SJSA1 (cell line): Measurements from ENCODE around the gene CNIH3. TPM values are rescaled to one million over a fixed set of nuclear protein-coding genes. Genes with fewer than 3 reads are reported as not detected.
A peak's percentile ranks its signal among the peaks of the same experiment; 100 is the strongest.
"Not testable (repeated sequence)": the region's sequence is repeated elsewhere in the genome, so short reads cannot be mapped to it uniquely, and the experiment has no call there.

ENCODE experiments used
- DNase-seq, 2 experiments: peaks; one replicate each; pipeline ENCODE4 v3.0.0-alpha.2; 2015 to 2020; ENCODE audit warnings: low spot score in 2 of 2, low read depth in 1 of 2
- H3K27ac ChIP-seq: fragments of 250-450 bp; sonication (Bioruptor Pico); 2 replicates; pipeline ENCODE4 v1.5.1; 2020; ENCODE audit warnings: mild to moderate bottlenecking, moderate library complexity
- H3K27me3 ChIP-seq: fragments of 250-450 bp; sonication (Bioruptor Pico); replicated peaks from 2 replicates; pipeline ENCODE4 v1.5.1; 2020; ENCODE audit warnings: mild to moderate bottlenecking, moderate library complexity
- H3K36me3 ChIP-seq: fragments of 250-450 bp; sonication (Bioruptor Pico); 2 replicates; pipeline ENCODE4 v1.5.1; 2020; ENCODE audit warnings: mild to moderate bottlenecking
- H3K4me1 ChIP-seq: fragments of 250-450 bp; sonication (Bioruptor Pico); replicated peaks from 2 replicates; pipeline ENCODE4 v1.6.1; 2021; ENCODE audit warnings: mild to moderate bottlenecking
- H3K4me3 ChIP-seq: fragments of 250-450 bp; sonication (Bioruptor Pico); 2 replicates; pipeline ENCODE4 v1.5.1; 2020; ENCODE audit warnings: mild to moderate bottlenecking
- H3K9me3 ChIP-seq: fragments of 250-450 bp; sonication (Bioruptor Pico); replicated peaks from 2 replicates; pipeline ENCODE4 v1.5.1; 2020; ENCODE audit warnings: mild to moderate bottlenecking
- total RNA-seq: library from RNA; depleted of rRNA; stranded (reverse); fragments of >200 nt; shearing (Covaris generic); gene quantifications from 2 replicates; pipeline ENCODE4 v1.2.3, GENCODE V29; 2014

CNIH3 gene
- total RNA-seq, 1 experiment from 2014 or later, result 7.9 TPM

DNA sequence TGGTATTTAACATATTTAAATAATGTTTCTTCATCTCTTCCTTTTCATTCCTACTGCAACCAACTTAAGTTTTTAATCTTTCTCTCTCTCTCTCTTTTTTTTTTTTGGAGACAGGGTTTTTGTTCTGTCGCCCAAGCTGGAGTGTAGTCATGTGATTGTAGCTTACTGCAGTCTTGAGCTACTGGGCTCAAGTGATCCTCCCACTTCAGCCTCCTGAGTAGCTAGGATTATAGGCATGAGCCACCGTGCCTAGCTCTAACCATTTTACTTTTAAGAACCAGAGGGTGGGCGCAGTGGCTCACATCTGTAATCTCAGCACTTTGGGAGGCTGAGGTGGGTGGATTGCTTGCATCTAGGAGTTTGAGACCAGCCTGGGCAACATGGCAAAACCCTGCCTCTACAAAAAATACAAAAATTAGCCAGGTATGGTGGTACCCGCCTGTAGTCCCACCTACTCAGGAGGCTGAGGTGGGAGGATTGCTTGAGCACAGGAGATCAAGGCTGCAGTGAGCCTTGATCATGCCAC, 95.2 kb downstream of the CNIH3 start:
- H3K27ac ChIP-seq, H3K4me3 ChIP-seq, H3K36me3 ChIP-seq, DNase-seq, H3K9me3 ChIP-seq, H3K27me3 ChIP-seq: not testable (repeated sequence)
- peaks cover 15% of the 10 kb centered on the region for H3K4me1 ChIP-seq

DNA sequence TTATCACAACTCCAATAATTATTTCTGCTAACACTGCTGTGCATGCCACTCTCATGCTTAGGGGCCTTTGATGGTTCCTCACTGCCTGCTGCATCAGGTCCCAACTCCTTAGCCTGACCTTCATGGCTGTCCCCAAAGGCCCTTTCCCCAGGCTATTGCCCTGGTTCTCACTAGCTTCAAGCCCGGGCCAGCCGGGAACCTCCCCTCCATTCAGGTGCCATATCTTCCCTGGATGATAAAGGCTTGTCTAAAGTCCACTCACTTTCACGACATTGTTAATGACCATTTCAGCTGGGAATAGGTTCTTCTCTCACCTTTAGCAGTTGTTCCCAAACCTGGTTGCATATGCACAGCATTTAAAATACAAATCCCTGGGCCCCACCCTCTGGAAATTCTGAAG, 95.8 kb downstream of the CNIH3 start:
- Histone ChIP-seq H3K4me1 (peaks cover 15% of the 10 kb centered on the region), H3K27ac (no peak overlapping the region), H3K9me3 (no peaks in the 10 kb centered on the region), H3K36me3 (no peaks in the 10 kb centered on the region), H3K4me3 (no peak overlapping the region), H3K27me3 (no peaks in the 10 kb centered on the region)
- no peak for DNase-seq

DNA sequence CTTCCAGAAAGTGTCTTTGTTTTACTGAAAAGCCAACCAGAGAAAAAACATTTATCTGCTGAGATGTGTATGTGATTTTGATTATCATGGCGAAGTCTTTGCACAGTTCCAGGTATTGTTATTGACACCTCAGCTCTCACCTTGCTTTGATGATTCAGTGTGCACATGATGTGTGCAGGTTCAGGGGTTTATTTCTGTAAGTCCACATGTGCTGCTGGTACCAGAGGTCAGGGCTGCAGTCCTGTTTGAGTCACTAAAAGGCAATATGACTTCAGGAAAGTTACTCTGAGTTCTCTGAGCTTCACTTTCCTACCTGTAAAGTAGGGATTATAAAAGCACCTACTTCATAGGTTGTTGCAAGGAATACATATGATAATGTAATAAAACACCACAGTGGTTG, 97.1 kb downstream of the CNIH3 start:
- Histone ChIP-seq H3K4me3 (no peak overlapping the region), H3K9me3 (no peaks in the 10 kb centered on the region), H3K27me3 (no peaks in the 10 kb centered on the region), H3K4me1 (peaks cover 7% of the 10 kb centered on the region), H3K27ac (no peak overlapping the region), H3K36me3 (no peaks in the 10 kb centered on the region)
- DNase-seq, result no peak

DNA sequence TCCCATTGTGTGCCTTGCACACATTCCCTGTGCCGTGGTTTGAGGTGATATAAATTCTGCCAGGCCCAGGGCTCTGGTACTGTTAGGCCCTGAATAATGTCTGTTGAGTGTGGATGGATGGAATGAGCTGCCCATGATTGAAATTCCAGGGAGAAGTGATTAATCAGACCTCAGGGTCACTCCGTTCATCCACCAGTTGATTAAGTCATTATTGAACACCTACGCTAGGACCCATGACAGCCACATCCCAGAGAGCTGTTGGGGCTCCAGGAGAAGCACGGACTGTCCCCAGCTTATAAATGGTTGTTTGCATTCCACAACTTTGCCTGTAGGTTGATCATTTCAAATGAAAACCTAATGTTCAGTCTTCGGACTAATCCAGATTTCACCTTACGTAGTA, 98.4 kb downstream of the CNIH3 start:
- no peak overlapping the region for H3K4me3 ChIP-seq
- no peaks in the 10 kb centered on the region for H3K36me3 ChIP-seq
- no peaks in the 10 kb centered on the region for H3K27me3 ChIP-seq
- no peaks in the 10 kb centered on the region for H3K4me1 ChIP-seq
- no peak for DNase-seq
- no peaks in the 10 kb centered on the region for H3K9me3 ChIP-seq
- no peak overlapping the region for H3K27ac ChIP-seq

DNA sequence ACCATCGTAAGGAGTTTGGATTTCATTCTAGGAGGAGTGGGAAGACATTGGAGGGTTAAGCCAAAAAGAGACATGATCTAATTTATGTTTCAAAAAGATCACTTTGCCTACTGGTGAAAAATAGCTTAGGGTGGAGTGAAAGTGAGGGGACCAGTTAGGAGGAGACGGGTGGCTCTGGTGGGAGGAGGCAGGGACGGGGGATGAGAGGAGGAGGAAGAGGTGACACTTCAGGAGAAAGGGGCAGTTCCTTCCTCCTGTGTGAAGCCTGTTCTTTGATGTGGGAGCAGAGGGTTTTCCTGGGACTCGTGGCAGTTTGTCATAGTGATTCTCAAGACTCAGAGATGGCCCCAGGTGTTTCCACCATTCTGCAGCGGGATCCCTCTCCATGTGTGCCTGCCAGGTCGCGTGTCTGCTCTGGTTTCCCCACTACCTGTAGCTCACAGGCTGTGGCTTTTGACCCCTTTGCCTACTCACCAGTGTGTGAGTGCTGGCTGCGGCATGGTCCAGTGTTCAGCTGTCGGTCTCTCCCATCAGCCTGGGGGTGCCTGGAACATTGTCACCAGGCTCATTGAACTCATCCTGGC, 102.4 kb downstream of the CNIH3 start:
- Histone ChIP-seq H3K4me3 (no peak overlapping the region), H3K4me1 (no peaks in the 10 kb centered on the region), H3K36me3 (no peaks in the 10 kb centered on the region), H3K9me3 (no peaks in the 10 kb centered on the region), H3K27ac (no peak overlapping the region), H3K27me3 (no peaks in the 10 kb centered on the region)
- no peak for DNase-seq

GRCh38 chr1:224719716-224720115, 103.6 kb downstream of the CNIH3 start:
- no peaks in the 10 kb centered on the region for H3K9me3 ChIP-seq
- no peaks in the 10 kb centered on the region for H3K36me3 ChIP-seq
- H3K27ac ChIP-seq, result no peak overlapping the region
- no peak for DNase-seq
- no peak overlapping the region for H3K4me3 ChIP-seq
- no peaks in the 10 kb centered on the region for H3K27me3 ChIP-seq
- no peaks in the 10 kb centered on the region for H3K4me1 ChIP-seq

- Histone ChIP-seq H3K27me3 (no peaks in the 10 kb centered on the region), H3K9me3 (no peaks in the 10 kb centered on the region), H3K27ac (no peak overlapping the region), H3K4me3 (no peak overlapping the region), H3K4me1 (no peaks in the 10 kb centered on the region; the same call in 1 of the 2 replicates), H3K36me3 (no peaks in the 10 kb centered on the region)
- DNase-seq, result no peak
Observed at GRCh38 chr1:224720216-224720615, 104.1 kb downstream of the CNIH3 start.

DNA sequence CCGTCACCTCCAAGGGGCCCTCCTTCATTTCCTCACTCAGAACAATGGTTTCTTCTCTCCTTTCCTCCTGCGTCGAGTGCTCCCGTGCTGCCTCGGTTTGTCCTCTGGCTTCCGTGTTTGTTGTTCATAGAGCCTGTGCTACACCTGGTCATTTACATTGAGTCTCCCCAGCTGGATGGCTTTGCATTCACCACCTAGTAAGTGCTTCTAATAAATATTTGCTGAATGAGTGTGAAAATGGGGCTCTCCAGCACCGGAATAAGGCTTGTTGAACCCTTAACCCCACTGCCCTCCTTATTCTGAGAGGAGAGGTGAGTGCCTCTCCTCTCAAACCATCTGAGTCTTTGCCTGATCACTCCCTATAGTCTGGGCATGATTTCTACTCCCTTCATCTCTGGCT, 104.9 kb downstream of the CNIH3 start:
- DNase-seq, result no peak
- no peaks in the 10 kb centered on the region for H3K27me3 ChIP-seq
- H3K27ac ChIP-seq, result no peak overlapping the region
- no peak overlapping the region for H3K4me3 ChIP-seq
- no peaks in the 10 kb centered on the region for H3K9me3 ChIP-seq
- peaks cover 6% of the 10 kb centered on the region for H3K4me1 ChIP-seq
- 0 out of 2 replicates have a peak, but pooled peaks cover 3% of the 10 kb centered on the region for H3K36me3 ChIP-seq

GRCh38 chr1:224722838-224723237, 106.7 kb downstream of the CNIH3 start:
- Histone ChIP-seq H3K27ac (no peak overlapping the region), H3K27me3 (no peaks in the 10 kb centered on the region), H3K36me3 (peaks cover 3% of the 10 kb centered on the region; the same call in 1 of the 2 replicates), H3K9me3 (no peaks in the 10 kb centered on the region), H3K4me3 (no peak overlapping the region), H3K4me1 (peaks cover 24% of the 10 kb centered on the region)
- DNase-seq, result no peak

GRCh38 chr1:224724566-224724965, 108.4 kb downstream of the CNIH3 start:
- no peaks in the 10 kb centered on the region for H3K27me3 ChIP-seq
- peaks cover 28% of the 10 kb centered on the region for H3K4me1 ChIP-seq
- H3K9me3 ChIP-seq, result no peaks in the 10 kb centered on the region
- DNase-seq, result no peak
- H3K36me3 ChIP-seq, result peaks cover 3% of the 10 kb centered on the region; the same call in 1 of the 2 replicates
- no peak overlapping the region for H3K4me3 ChIP-seq
- no peak overlapping the region for H3K27ac ChIP-seq

GRCh38 chr1:224726441-224727182, 110.5 kb downstream of the CNIH3 start:
- H3K4me1 ChIP-seq, result peaks cover 28% of the 10 kb centered on the region
- no peaks in the 10 kb centered on the region for H3K9me3 ChIP-seq
- peak; percentile 88 to 92 for DNase-seq
- H3K36me3 ChIP-seq, result peaks cover 3% of the 10 kb centered on the region; the same call in 1 of the 2 replicates
- no peak overlapping the region for H3K4me3 ChIP-seq
- H3K27ac ChIP-seq, result peak overlapping the region; percentile 80
- H3K27me3 ChIP-seq, result no peaks in the 10 kb centered on the region

- Histone ChIP-seq H3K36me3 (peaks cover 3% of the 10 kb centered on the region; the same call in 1 of the 2 replicates), H3K4me1 (peaks cover 28% of the 10 kb centered on the region)
- no peak for DNase-seq
Observed at GRCh38 chr1:224727351-224728289, 111.5 kb downstream of the CNIH3 start.

DNA sequence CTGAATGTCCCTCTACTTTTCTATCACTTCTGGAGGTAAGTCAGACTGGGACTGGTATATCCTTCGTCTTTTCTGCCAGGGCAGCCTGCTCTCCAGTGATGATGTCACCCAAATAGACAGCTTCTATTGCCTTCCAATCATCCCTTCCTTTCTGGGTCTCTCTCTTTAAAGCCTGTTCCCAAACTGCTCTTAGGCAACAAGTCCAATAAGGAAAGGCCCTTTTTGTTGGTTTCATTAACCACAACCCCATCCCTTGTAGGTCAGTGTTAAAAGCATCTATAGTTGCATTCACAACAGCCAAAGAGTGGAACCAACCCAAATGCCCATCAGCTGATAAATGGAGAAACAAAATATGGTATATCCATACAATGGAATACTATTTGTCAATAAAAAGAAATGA, 114.4 kb downstream of the CNIH3 start:
- Histone ChIP-seq H3K36me3 (peaks cover 3% of the 10 kb centered on the region), H3K4me1 (peaks cover 40% of the 10 kb centered on the region), H3K27me3 (no peaks in the 10 kb centered on the region), H3K27ac (no peak overlapping the region), H3K4me3 (no peak overlapping the region), H3K9me3 (0 out of 2 replicates have a peak, but pooled peaks cover 3% of the 10 kb centered on the region)
- DNase-seq, result no peak

More at GRCh38 chr1:224727351-224728289, 111.5 kb downstream of the CNIH3 start:
- peak overlapping the region; percentile 80 for H3K27ac ChIP-seq
- H3K4me3 ChIP-seq, result no peak overlapping the region
- H3K9me3 ChIP-seq, result no peaks in the 10 kb centered on the region
- no peaks in the 10 kb centered on the region for H3K27me3 ChIP-seq
